Fibroblast of lung (primary cell): ENCODE results near the gene MYADML2.

Experiments used
- CTCF ChIP-seq, 2 donors: IDR thresholded peaks in 1 of 2; conservative IDR thresholded peaks in 1 of 2; 1 replicate in 1 of 2; 2 replicates in 1 of 2; pipeline ENCODE4 v1.5.1; 2011 to 2012; ENCODE audit warnings: low read length in 2 of 2, control low read depth in 1 of 2, inconsistent platforms in 1 of 2, low read depth in 1 of 2, mild to moderate bottlenecking in 1 of 2
- EZH2 ChIP-seq: IDR thresholded peaks from 2 replicates; pipeline ENCODE4 v1.5.1; 2012; ENCODE audit warnings: low read length, control low read depth, mild to moderate bottlenecking; ENCODE audit errors: missing control alignments

GRCh38 chr17:81941484-81942166 is 5.4 kb downstream of the MYADML2 start:
- TF ChIP-seq CTCF (conservative IDR thresholded peaks at IDR 0.05 in 1 of 2, IDR thresholded peaks at IDR 0.05 in 1 of 2; ENCODE audit: low read depth in 1 of 2, low read length in 2 of 2), result no peak
- no peak for TF ChIP-seq EZH2
